Stimulated activated CD8-positive, alpha-beta memory T cell treated with anti-CD3 and anti-CD28 coated beads, Interleukin-4, amount 100 ng/mL, for 48 hours (primary cell): ENCODE measurements around the gene PRKCZ.
A peak's percentile ranks its signal among the peaks of the same experiment; 100 is the strongest.
"Not testable (repeated sequence)": the region's sequence is repeated elsewhere in the genome, so short reads cannot be mapped to it uniquely, and the experiment has no call there.

ENCODE experiments used
- DNase-seq: peaks from one replicate; pipeline ENCODE4 v3.0.0-alpha.2; 2020

Gene PRKCZ

DNA sequence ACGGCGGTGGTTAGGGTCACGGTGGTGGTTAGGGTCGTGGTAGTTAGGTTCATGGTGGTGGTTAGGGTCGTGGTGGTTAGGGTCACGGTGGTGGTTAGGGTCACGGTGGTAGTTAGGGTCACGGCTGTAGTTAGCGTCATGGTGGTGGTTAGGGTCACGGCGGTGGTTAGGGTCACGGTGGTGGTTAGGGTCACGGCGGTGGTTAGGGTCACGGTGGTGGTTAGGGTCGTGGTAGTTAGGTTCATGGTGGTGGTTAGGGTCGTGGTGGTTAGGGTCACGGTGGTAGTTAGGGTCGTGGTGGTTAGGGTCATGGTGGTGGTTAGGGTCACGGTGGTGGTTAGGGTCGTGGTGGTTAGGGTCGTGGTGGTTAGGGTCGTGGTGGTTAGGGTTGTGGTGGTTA is 71.6 kb downstream of the PRKCZ start:
- DNase-seq: not testable (repeated sequence)

GRCh38 chr1:2124446-2125198 is 74.4 kb downstream of the PRKCZ start:
- DNase-seq: no peak

- DNase-seq: no peak
These were observed 75.4 kb downstream of the PRKCZ start for GRCh38 chr1:2125350-2126211.

- no peak for DNase-seq
These were observed 76.3 kb downstream of the PRKCZ start for GRCh38 chr1:2126331-2127186.

- DNase-seq: no peak
These were observed 77.3 kb downstream of the PRKCZ start for GRCh38 chr1:2127187-2128145.

- DNase-seq: no peak
These were observed 78.1 kb downstream of the PRKCZ start for GRCh38 chr1:2128189-2128901.

- no peak for DNase-seq
These were observed 79.2 kb downstream of the PRKCZ start for GRCh38 chr1:2129256-2129943.

DNA sequence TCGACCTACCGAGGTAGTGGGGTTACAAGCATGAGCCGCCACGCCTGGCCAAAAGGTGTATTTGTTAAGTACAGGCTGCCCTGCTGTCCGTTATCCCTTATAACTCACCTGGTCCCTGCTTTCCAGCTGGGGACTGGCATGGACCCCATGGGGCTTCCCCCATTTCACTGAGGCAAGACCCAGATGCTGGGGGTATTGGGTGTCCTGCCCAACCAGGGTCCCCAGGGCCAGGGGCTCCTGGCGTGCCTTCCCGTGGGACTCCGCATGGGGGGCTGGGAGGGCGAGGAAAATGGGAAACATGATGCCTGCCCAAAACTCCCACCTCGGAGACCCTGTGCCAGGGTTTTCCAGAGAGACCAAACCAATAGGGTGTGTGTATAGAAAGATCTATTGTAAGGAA is 79.9 kb downstream of the PRKCZ start:
- no peak for DNase-seq

DNA sequence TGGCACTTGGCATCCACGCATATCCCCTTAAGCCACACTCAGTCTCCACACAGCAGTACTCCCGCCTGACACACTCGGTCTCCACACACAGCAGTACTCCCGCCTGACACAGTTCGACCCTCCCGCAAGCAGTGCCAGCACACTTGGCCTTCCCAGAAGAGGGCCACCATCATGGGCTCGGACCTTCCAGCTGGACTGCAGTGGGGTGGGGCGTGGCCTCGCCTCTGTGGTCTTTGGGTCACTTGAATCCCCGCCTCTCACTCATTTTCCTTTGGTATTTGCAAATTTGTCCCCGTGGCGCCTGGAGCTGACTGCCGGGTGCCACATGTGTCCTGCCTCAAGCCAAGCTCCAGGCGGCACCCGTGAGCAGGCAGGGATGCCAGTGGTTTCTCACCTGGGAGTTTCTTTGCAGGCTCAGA is 80.7 kb downstream of the PRKCZ start:
- DNase-seq: no peak

- peak; percentile 52 for DNase-seq
These were observed 82.2 kb downstream of the PRKCZ start for GRCh38 chr1:2132222-2133038.

GRCh38 chr1:2133039-2133878 is 83.0 kb downstream of the PRKCZ start:
- DNase-seq: peak; percentile 98

DNA sequence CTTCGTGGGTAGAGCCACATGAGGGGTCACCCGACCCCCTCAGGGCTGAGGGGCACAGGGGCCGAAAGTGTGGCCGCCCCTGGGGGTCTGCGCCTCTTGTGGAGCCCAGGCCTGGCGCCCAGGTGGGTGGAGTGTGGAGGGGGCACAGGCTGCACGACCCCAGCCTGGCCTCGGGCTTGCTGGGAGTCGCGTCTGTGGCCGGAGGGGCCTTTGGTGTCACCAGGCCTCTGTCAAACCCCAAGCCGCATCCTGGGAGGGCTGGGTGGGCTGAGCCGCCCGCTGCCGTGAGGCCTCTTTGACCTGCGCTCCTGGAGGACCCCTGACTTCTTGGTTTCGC is 83.6 kb downstream of the PRKCZ start:
- no peak for DNase-seq

DNA sequence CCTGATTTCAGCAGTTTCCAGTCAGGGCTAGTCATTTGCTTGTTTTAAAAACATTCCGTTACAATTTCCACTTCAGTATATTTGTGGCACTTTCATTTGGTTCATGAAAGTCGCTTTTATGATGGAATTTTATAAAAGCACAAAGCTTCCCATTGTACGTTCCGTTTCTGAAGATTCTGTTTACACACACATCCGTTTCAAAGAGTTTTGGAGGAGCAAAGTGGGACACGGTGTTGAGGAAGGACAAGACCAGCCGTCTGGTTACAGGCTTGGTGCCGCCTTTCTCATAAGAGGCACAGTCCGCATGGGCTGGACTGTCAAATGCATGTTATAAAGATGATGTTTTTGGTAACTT is 84.0 kb downstream of the PRKCZ start:
- no peak for DNase-seq

GRCh38 chr1:2134621-2135307 is 84.6 kb downstream of the PRKCZ start:
- DNase-seq: no peak

DNA sequence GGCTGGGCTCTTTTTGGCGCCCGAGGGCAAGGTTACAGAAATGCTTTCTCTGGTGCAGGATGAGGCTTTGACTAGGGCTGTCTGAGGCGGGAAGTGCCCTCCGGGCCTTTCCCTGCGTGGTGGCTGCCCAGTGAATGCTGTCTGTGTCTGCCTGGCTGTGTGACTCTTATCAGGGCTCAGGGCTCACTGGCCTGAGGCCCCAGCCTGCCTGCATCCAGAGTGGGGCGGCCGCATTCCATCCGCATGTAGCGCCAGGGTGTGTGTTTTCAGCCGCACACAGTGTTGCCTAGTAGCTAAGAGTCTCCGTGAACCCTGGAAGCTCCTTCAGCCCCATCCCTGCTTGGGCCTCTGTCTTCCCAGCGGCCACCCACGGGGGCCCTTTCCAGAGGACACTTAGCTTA is 85.2 kb downstream of the PRKCZ start:
- DNase-seq: no peak

DNA sequence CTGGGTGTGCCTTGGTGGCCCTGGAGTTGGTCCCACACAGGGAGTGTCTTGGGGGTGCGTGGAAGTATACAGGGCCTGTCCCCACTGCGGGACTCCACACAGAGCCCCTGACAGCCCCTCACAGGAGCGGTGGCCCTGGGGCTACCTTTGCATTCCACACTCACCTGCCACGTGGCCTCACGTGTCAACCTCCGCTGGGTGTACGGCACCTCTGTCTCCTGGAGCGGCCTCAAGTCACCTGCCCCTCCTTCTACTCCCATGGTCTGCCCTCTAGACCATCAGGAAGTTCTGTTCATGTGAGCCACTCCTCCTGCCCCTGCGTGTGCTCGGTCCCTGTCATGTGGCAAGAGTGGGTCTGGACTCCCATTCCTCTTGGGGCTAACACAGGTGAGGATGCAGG is 85.7 kb downstream of the PRKCZ start:
- DNase-seq: no peak

GRCh38 chr1:2136386-2137235 is 86.4 kb downstream of the PRKCZ start:
- no peak for DNase-seq
